Measurements from ENCODE around the gene IL17REL. TPM values are rescaled to one million over a fixed set of nuclear protein-coding genes. Genes with fewer than 3 reads are reported as not detected.

Gene IL17REL
- total and polyA plus RNA-seq, 2 of the 13 experiments (the other 11 are each of a cell fraction or from before 2014, with no cell fraction given), result not detected

- no peaks in the 10 kb centered on the region; a peak in 1 of 5 replicates for H3K27me3 ChIP-seq (ENCODE audit: control insufficient read depth in 1 of 2, insufficient read depth in 2 of 2, low read length in 2 of 2)
- intact Hi-C loops (cut with micrococcal nuclease; ENCODE audit: unreplicated experiment) (no loop called here), in situ Hi-C loops (cut with HindIII; ENCODE audit: extremely low pct_ligation_motif_present, low pct_unique_long_range_greater_than_20kb) (no loop called here)
- 5% methylated on average over 16 of the region's 70 CpGs for WGBS (ENCODE audit: low lambda C conversion rate)
- no peak overlapping the region for H2AFZ ChIP-seq (ENCODE audit: low read length)
- peaks cover 75% of the 10 kb centered on the region for H3K4me1 ChIP-seq (ENCODE audit: insufficient read depth, low read length)
- FAIRE-seq, result no peak
- peaks cover 9 to 23% of the 10 kb centered on the region in 2 experiments for H3K36me3 ChIP-seq (replicated peaks in 1 of 2; ENCODE audit: control insufficient read depth in 1 of 2, insufficient read depth in 2 of 2, low read length in 2 of 2)
- H3K9ac ChIP-seq (ENCODE audit: insufficient read depth, low read depth, low read length), result peak overlapping the region; percentile 93
- H3K4me2 ChIP-seq (ENCODE audit: low read depth, low read length), result peak overlapping the region; percentile 94
- BruUV-seq (replicated peaks), result no TSS peak
- ATAC-seq, result no peak
- H4K20me1 ChIP-seq (ENCODE audit: insufficient read depth, low read length), result peaks cover 37% of the 10 kb centered on the region
- peak overlapping the region; percentile 97 to 99 (median 97) for H3K4me3 ChIP-seq (replicated peaks in 1 of 3; ENCODE audit: insufficient read depth in 1 of 3, low read depth in 2 of 3, low read length in 3 of 3)
- H3K9me3 ChIP-seq (ENCODE audit: low read length), result no peaks in the 10 kb centered on the region
- peak; percentile 87 for DNase-seq (ENCODE audit: low spot score)
- peak overlapping the region; percentile 72 for H3K27ac ChIP-seq (ENCODE audit: extremely low read length, insufficient read depth, low read length)
- H3K79me2 ChIP-seq (ENCODE audit: insufficient read depth, low read length), result peaks cover 36% of the 10 kb centered on the region
- CTCF ChIA-PET (ENCODE audit: low intra/inter-chr PET ratio, low total read pairs), result no interaction called here
- POLR2A ChIA-PET, result interaction anchor here (0.6 to 16.4 kb wide), 6 partner anchors 9 to 31 kb away, joined by 3 to 722 read pairs (median 24); partner anchors contain the start of gene PIM3
- TF ChIP-seq KDM5A (IDR thresholded peaks at IDR 0.05; ENCODE audit: borderline replicate concordance, low read length) (peak; percentile 29; the same call in 1 of the 2 replicates), ZBTB34 (CRISPR knock-in tag; IDR thresholded peaks at IDR 0.05) (no peak), ZNF44 (CRISPR knock-in tag; IDR thresholded peaks at IDR 0.05) (no peak), DNMT3B (CRISPR knock-in tag; conservative IDR thresholded peaks at IDR 0.05) (no peak), PITX1 (CRISPR knock-in tag; IDR thresholded peaks at IDR 0.05) (peak; percentile 52; the same call in 1 of the 2 replicates), ZNF740 (CRISPR knock-in tag; IDR thresholded peaks at IDR 0.05) (peak; percentile 92), SMC3 (IDR thresholded peaks at IDR 0.05; ENCODE audit: low read length) (no peak), ZNF709 (CRISPR knock-in tag; IDR thresholded peaks at IDR 0.05) (no peak), SALL2 (CRISPR knock-in tag; IDR thresholded peaks at IDR 0.05) (no peak), MED13 (CRISPR knock-in tag; IDR thresholded peaks at IDR 0.05) (no peak), ZFP90 (CRISPR knock-in tag; IDR thresholded peaks at IDR 0.05; ENCODE audit: borderline replicate concordance) (no peak), ASH2L (IDR thresholded peaks at IDR 0.05; ENCODE audit: insufficient read length, low read depth, low read length) (peak; percentile 29), PAX8 (CRISPR knock-in tag; IDR thresholded peaks at IDR 0.05; ENCODE audit: borderline replicate concordance) (no peak), ZNF343 (CRISPR knock-in tag; IDR thresholded peaks at IDR 0.05) (no peak), SIX1 (CRISPR knock-in tag; IDR thresholded peaks at IDR 0.05; ENCODE audit: borderline replicate concordance) (no peak), HES4 (CRISPR knock-in tag; IDR thresholded peaks at IDR 0.05; ENCODE audit: borderline replicate concordance) (no peak), ZNF263 (CRISPR knock-in tag; IDR thresholded peaks at IDR 0.05) (no peak), MED1 (CRISPR knock-in tag; IDR thresholded peaks at IDR 0.05) (peak; percentile 4; the same call in 1 of the 2 replicates)
- TF ChIP-seq, protein P1, sequence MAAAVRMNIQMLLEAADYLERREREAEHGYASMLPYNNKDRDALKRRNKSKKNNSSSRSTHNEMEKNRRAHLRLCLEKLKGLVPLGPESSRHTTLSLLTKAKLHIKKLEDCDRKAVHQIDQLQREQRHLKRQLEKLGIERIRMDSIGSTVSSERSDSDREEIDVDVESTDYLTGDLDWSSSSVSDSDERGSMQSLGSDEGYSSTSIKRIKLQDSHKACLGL (CRISPR knock-in tag; IDR thresholded peaks at IDR 0.05), result 0 out of 2 replicates have a peak, but pooled peaks have one; percentile 20
- TF ChIP-seq, protein P2, sequence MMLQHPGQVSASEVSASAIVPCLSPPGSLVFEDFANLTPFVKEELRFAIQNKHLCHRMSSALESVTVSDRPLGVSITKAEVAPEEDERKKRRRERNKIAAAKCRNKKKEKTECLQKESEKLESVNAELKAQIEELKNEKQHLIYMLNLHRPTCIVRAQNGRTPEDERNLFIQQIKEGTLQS (CRISPR knock-in tag; IDR thresholded peaks at IDR 0.05), result no peak
Measured at GRCh38 chr22:49962012-49962750, 50.4 kb downstream of the IL17REL start.

Data from HepG2 (cell line).